ENCODE data around the gene EYA2.

Gene EYA2

DNA sequence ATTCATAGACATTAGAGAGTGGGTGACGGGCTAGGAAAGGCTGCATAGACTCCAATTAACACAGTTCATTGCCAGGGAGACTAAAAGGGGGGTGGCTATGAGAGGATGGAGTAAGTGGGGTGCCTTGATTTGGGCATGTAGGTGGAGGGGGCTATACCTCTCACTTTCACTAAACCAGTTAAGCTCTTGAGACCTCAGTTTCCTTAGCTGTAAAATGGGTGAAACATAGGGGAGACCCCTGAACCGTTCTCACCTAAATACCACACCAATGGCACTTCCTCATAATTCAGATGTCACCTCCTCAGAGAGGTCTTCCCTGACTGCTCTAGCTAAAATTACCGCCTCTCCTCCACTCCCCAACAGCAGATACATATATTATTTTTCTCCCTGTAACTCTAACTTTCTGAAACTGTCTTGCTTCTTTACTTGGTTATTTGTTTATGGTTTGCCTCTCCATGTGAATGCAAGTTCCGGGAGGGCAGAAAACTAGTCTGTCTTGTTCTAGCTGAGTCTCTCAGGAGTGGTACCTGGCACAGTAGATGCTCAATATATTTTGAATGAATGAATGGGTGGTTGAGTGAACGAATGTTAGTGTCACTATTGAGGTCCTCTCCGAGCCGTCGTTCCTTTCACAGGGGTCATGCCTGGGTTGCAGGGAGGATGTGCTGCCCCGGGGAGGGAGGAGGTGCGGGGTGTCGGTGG is 615 bp upstream of the EYA2 start:
- in situ Hi-C loops (cut with HindIII; ENCODE audit: low pct_ligation_motif_present, low pct_unique_long_range_greater_than_20kb, low sequenced_read_pairs) = no loop called here
- DNase-seq = no peak

- in situ Hi-C loops (cut with HindIII; ENCODE audit: low pct_ligation_motif_present, low pct_unique_long_range_greater_than_20kb, low sequenced_read_pairs) = no loop called here
- no peak for DNase-seq
Measured at GRCh38 chr20:46894971-46895905, 595 bp downstream of the EYA2 start.

- in situ Hi-C loops (cut with HindIII; ENCODE audit: low pct_ligation_motif_present, low pct_unique_long_range_greater_than_20kb, low sequenced_read_pairs) = no loop called here
- DNase-seq = no peak
Measured at GRCh38 chr20:46895906-46896242, 1.2 kb downstream of the EYA2 start.

GRCh38 chr20:46897328-46897880 is 2.8 kb downstream of the EYA2 start:
- in situ Hi-C loops (cut with HindIII; ENCODE audit: low pct_ligation_motif_present, low pct_unique_long_range_greater_than_20kb, low sequenced_read_pairs) = no loop called here
- DNase-seq = no peak

DNA sequence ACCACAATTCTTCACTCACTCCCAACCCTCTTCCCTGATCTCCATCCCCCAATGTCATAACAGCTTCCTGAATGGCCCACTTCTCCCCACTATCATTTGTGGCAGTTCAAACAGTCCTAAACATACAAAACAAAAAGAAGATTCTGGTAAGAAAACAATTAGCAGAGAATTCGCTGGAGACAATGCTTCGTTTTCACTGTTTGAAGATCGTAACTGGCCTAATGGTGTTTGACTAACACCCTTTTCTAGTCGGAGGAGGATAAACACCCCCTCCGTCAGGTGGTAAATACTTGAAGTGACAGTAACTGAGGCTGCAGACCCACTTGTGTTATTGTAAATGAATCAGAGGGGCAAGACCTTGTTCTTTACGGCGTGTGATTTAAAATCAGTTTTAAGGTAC is 3.8 kb downstream of the EYA2 start:
- in situ Hi-C loops (cut with HindIII; ENCODE audit: low pct_ligation_motif_present, low pct_unique_long_range_greater_than_20kb, low sequenced_read_pairs) = no loop called here
- no peak for DNase-seq

- in situ Hi-C loops (cut with HindIII; ENCODE audit: low pct_ligation_motif_present, low pct_unique_long_range_greater_than_20kb, low sequenced_read_pairs) = no loop called here
Measured at GRCh38 chr20:46899621-46900020, 5.0 kb downstream of the EYA2 start.

GRCh38 chr20:46900086-46900485 is 5.4 kb downstream of the EYA2 start:
- in situ Hi-C loops (cut with HindIII; ENCODE audit: low pct_ligation_motif_present, low pct_unique_long_range_greater_than_20kb, low sequenced_read_pairs) = no loop called here
- DNase-seq = no peak

More at GRCh38 chr20:46899621-46900020, 5.0 kb downstream of the EYA2 start:
- DNase-seq = no peak

- no peak for DNase-seq
- in situ Hi-C loops (cut with HindIII; ENCODE audit: low pct_ligation_motif_present, low pct_unique_long_range_greater_than_20kb, low sequenced_read_pairs) = no loop called here
Measured at GRCh38 chr20:46900826-46901225, 6.2 kb downstream of the EYA2 start.

- in situ Hi-C loops (cut with HindIII; ENCODE audit: low pct_ligation_motif_present, low pct_unique_long_range_greater_than_20kb, low sequenced_read_pairs) = no loop called here
- DNase-seq = no peak
Measured at GRCh38 chr20:46901638-46902037, 7.0 kb downstream of the EYA2 start.

- in situ Hi-C loops (cut with HindIII; ENCODE audit: low pct_ligation_motif_present, low pct_unique_long_range_greater_than_20kb, low sequenced_read_pairs) = no loop called here
- no peak for DNase-seq
Measured at GRCh38 chr20:46903256-46903655, 8.6 kb downstream of the EYA2 start.

DNA sequence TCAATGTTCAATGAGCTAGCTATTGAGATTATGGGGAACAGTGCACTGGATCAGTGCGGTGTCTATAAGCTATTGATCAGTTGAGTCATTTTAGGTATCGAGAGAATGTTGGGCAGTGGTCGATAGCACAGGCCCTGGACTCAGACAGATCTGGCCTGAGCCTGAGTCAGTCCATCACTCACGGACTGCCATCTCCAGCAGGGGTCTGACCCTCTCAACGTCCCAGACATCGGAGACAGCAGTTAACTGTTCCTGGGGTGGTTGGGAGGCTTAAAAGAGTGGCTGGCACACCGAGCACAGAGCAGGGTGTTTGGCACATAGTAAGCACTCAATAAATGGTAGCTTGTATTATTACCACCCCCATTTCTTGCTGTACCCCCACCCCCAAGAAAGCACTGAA is 9.3 kb downstream of the EYA2 start:
- in situ Hi-C loops (cut with HindIII; ENCODE audit: low pct_ligation_motif_present, low pct_unique_long_range_greater_than_20kb, low sequenced_read_pairs) = no loop called here
- no peak for DNase-seq

DNA sequence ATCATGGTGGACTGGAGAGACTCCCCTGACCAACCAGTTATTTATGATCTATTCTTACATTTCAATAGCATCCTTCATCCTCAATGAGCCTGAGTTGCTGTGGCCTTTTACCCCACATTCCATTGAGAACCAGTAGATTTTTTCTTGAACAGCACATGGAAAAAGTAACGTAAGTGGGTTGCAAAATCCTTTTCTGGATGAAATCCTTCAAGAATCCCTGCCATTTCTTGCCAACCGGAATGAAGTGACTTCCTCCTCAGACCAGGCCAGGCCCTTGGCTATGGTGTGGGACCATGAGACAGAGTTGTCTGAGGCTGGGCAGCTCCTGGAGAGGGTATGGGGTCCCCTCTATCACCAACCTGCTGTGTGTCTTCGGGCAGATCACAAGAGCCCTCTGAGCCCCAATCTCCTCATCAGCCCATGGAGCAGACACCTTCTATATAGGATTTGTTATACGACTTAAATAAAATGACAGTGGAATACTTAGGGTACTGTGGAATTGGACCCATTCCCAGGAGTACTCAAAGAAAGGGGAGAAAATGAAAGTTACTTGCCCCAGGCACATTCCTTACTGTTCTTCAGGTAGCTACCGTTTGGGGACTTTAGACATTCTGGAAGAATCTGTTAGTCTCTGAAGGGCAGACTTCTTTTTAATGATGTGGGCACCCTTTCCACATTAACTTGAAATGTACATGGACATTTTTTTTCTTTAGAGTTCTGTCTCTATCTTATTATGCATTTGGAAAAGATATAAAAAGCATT is 10.9 kb downstream of the EYA2 start:
- DNase-seq = no peak
- in situ Hi-C loops (cut with HindIII; ENCODE audit: low pct_ligation_motif_present, low pct_unique_long_range_greater_than_20kb, low sequenced_read_pairs) = no loop called here

GRCh38 chr20:46913329-46914044 is 18.8 kb downstream of the EYA2 start:
- no peak for DNase-seq
- in situ Hi-C loops (cut with HindIII; ENCODE audit: low pct_ligation_motif_present, low pct_unique_long_range_greater_than_20kb, low sequenced_read_pairs) = no loop called here

GRCh38 chr20:46914789-46915379 is 20.2 kb downstream of the EYA2 start:
- in situ Hi-C loops (cut with HindIII; ENCODE audit: low pct_ligation_motif_present, low pct_unique_long_range_greater_than_20kb, low sequenced_read_pairs) = no loop called here
- DNase-seq = no peak

- no peak for DNase-seq
- in situ Hi-C loops (cut with HindIII; ENCODE audit: low pct_ligation_motif_present, low pct_unique_long_range_greater_than_20kb, low sequenced_read_pairs) = no loop called here
Measured at GRCh38 chr20:46915575-46916257, 21.1 kb downstream of the EYA2 start.

GRCh38 chr20:46916258-46916603 is 21.6 kb downstream of the EYA2 start:
- no peak for DNase-seq
- in situ Hi-C loops (cut with HindIII; ENCODE audit: low pct_ligation_motif_present, low pct_unique_long_range_greater_than_20kb, low sequenced_read_pairs) = no loop called here

GRCh38 chr20:46917155-46917554 is 22.5 kb downstream of the EYA2 start:
- DNase-seq = no peak
- in situ Hi-C loops (cut with HindIII; ENCODE audit: low pct_ligation_motif_present, low pct_unique_long_range_greater_than_20kb, low sequenced_read_pairs) = no loop called here

DNA sequence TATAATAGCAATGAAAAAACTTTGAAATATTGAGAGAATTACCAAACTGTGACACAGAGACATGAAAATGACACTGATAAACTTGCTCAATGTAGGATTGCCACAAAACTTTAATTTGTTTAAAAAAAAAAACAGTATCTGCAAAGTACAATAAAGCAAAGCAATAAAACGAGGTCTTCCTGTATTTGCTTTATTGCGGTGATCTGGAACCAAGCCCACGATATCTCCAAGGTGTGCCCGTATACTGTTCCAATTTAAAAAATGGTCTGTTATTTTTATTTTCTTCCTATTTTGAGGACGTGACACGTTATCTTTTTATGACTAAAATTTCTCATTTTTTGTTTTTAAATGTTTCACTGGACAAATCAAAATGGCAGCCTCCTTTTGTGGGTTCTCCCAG is 25.5 kb downstream of the EYA2 start:
- in situ Hi-C loops (cut with HindIII; ENCODE audit: low pct_ligation_motif_present, low pct_unique_long_range_greater_than_20kb, low sequenced_read_pairs) = no loop called here

More for the DNA sequence above, 25.5 kb downstream of the EYA2 start:
- DNase-seq = no peak
